Karpas-422 (cell line): ENCODE results near the gene ZFYVE28. TPM values are rescaled to one million over a fixed set of nuclear protein-coding genes. Genes with fewer than 3 reads are reported as not detected.

ENCODE experiments used
- DNase-seq: peaks from one replicate; pipeline ENCODE4 v3.0.0-alpha.2; 2015
- H2AFZ ChIP-seq: fragments of 200-600 bp; sonication (generic); 2 replicates; pipeline ENCODE4 v1.6.1; 2014; ENCODE audit warnings: antibody characterized with exemption, low read length, mixed read lengths
- H3K27ac ChIP-seq: fragments of 200-600 bp; sonication (generic); 2 replicates; pipeline ENCODE4 v1.5.1; 2014; ENCODE audit warnings: mild to moderate bottlenecking, low read length, moderate library complexity
- H3K27me3 ChIP-seq: fragments of 200-600 bp; sonication (generic); 2 replicates; pipeline ENCODE4 v1.6.1; 2014; ENCODE audit warnings: low read length, mixed read lengths
- H3K36me3 ChIP-seq: fragments of 200-600 bp; sonication (generic); 2 replicates; pipeline ENCODE4 v1.6.1; 2014; ENCODE audit warnings: low read length, mixed read lengths; ENCODE audit not compliant: insufficient read depth
- H3K4me1 ChIP-seq: fragments of 200-600 bp; sonication (generic); 2 replicates; pipeline ENCODE4 v1.6.1; 2014; ENCODE audit warnings: mild to moderate bottlenecking, low read length, mixed read lengths
- H3K4me2 ChIP-seq: fragments of 200-600 bp; sonication (generic); 2 replicates; pipeline ENCODE4 v1.6.1; 2014; ENCODE audit warnings: low read length, low read depth, mild to moderate bottlenecking; ENCODE audit not compliant: poor library complexity, severe bottlenecking
- H3K4me3 ChIP-seq: fragments of 200-600 bp; sonication (generic); 2 replicates; pipeline ENCODE4 v1.5.1; 2014; ENCODE audit warnings: mild to moderate bottlenecking, antibody characterized with exemption, low read length, mixed read lengths
- H3K79me2 ChIP-seq: fragments of 200-600 bp; sonication (generic); 2 replicates; pipeline ENCODE4 v1.6.1; 2014; ENCODE audit warnings: mild to moderate bottlenecking, low read length, mixed read lengths
- H3K9ac ChIP-seq: fragments of 200-600 bp; sonication (generic); 2 replicates; pipeline ENCODE4 v1.6.0; 2014; ENCODE audit warnings: low read length
- H3K9me2 ChIP-seq: fragments of 200-600 bp; sonication (generic), shearing (Covaris generic); replicated peaks from 2 replicates; pipeline ENCODE4 v1.6.0; 2014; ENCODE audit warnings: mild to moderate bottlenecking, low read length, moderate library complexity; ENCODE audit not compliant: insufficient read depth
- H3K9me3 ChIP-seq: fragments of 300-700, 200-600 bp; sonication (generic); 2 replicates; pipeline ENCODE4 v1.6.1; 2014; ENCODE audit warnings: low read length, mixed read lengths
- H4K20me1 ChIP-seq: fragments of 200-600 bp; sonication (generic); 2 replicates; pipeline ENCODE4 v1.6.1; 2014; ENCODE audit warnings: mild to moderate bottlenecking, antibody characterized with exemption, low read length, low read depth; ENCODE audit not compliant: insufficient read depth
- total RNA-seq: library from RNA; depleted of rRNA; stranded (reverse); fragments of >200 nt; shearing (Covaris generic); gene quantifications from 2 replicates; pipeline ENCODE4 v1.2.3, GENCODE V29; 2014; ENCODE audit warnings: low replicate concordance

The ZFYVE28 gene
- total RNA-seq, 1 experiment from 2014 or later: 2.0 TPM

GRCh38 chr4:2364654-2365053, 53.8 kb downstream of the ZFYVE28 start:
- Histone ChIP-seq H3K79me2 (no peaks in the 10 kb centered on the region), H3K9me3 (peaks cover 10% of the 10 kb centered on the region; the same call in 1 of the 2 replicates), H3K9me2 (no peaks in the 10 kb centered on the region), H3K27me3 (no peaks in the 10 kb centered on the region), H3K4me1 (peaks cover 56% of the 10 kb centered on the region), H3K4me3 (no peak overlapping the region), H3K36me3 (no peaks in the 10 kb centered on the region; the same call in 1 of the 2 replicates), H3K27ac (0 out of 2 replicates have a peak overlapping the region, but pooled peaks have one; percentile 98), H3K4me2 (no peak overlapping the region), H2AFZ (no peak overlapping the region), H4K20me1 (no peaks in the 10 kb centered on the region), H3K9ac (no peak overlapping the region)
- DNase-seq: no peak

- DNase-seq: no peak
- peaks cover 7% of the 10 kb centered on the region; the same call in 1 of the 2 replicates for H3K9me3 ChIP-seq
- H3K36me3 ChIP-seq: no peaks in the 10 kb centered on the region; the same call in 1 of the 2 replicates
- no peaks in the 10 kb centered on the region for H4K20me1 ChIP-seq
- H3K9me2 ChIP-seq: no peaks in the 10 kb centered on the region
- H3K9ac ChIP-seq: no peak overlapping the region
- H2AFZ ChIP-seq: no peak overlapping the region
- H3K4me2 ChIP-seq: no peak overlapping the region
- peaks cover 56% of the 10 kb centered on the region for H3K4me1 ChIP-seq
- no peak overlapping the region for H3K4me3 ChIP-seq
- H3K27ac ChIP-seq: no peak overlapping the region
- no peaks in the 10 kb centered on the region for H3K27me3 ChIP-seq
- no peaks in the 10 kb centered on the region for H3K79me2 ChIP-seq
Observed at GRCh38 chr4:2363951-2364653, 54.3 kb downstream of the ZFYVE28 start.

- no peaks in the 10 kb centered on the region for H3K9me3 ChIP-seq
- H3K9ac ChIP-seq: no peak overlapping the region
- no peaks in the 10 kb centered on the region for H3K9me2 ChIP-seq
- no peak for DNase-seq
- H3K36me3 ChIP-seq: no peaks in the 10 kb centered on the region
- no peaks in the 10 kb centered on the region for H3K79me2 ChIP-seq
- no peak overlapping the region for H3K27ac ChIP-seq
- H2AFZ ChIP-seq: no peak overlapping the region
- peaks cover 53% of the 10 kb centered on the region for H3K4me1 ChIP-seq
- H3K4me2 ChIP-seq: no peak overlapping the region
- H3K4me3 ChIP-seq: no peak overlapping the region
- H4K20me1 ChIP-seq: no peaks in the 10 kb centered on the region
- no peaks in the 10 kb centered on the region for H3K27me3 ChIP-seq
Observed at GRCh38 chr4:2363056-2363721, 55.3 kb downstream of the ZFYVE28 start.

GRCh38 chr4:2362266-2363055, 56.0 kb downstream of the ZFYVE28 start:
- H3K9ac ChIP-seq: no peak overlapping the region
- H3K9me2 ChIP-seq: no peaks in the 10 kb centered on the region

GRCh38 chr4:2361366-2362265, 56.8 kb downstream of the ZFYVE28 start:
- no peaks in the 10 kb centered on the region for H3K9me2 ChIP-seq
- H3K27me3 ChIP-seq: no peaks in the 10 kb centered on the region
- no peaks in the 10 kb centered on the region for H3K36me3 ChIP-seq
- no peak overlapping the region for H3K27ac ChIP-seq
- no peaks in the 10 kb centered on the region for H3K79me2 ChIP-seq
- DNase-seq: no peak
- H3K4me2 ChIP-seq: no peak overlapping the region
- H3K9ac ChIP-seq: no peak overlapping the region
- H2AFZ ChIP-seq: no peak overlapping the region
- H3K4me3 ChIP-seq: no peak overlapping the region
- H3K9me3 ChIP-seq: no peaks in the 10 kb centered on the region
- peaks cover 37% of the 10 kb centered on the region for H3K4me1 ChIP-seq
- H4K20me1 ChIP-seq: no peaks in the 10 kb centered on the region

More at GRCh38 chr4:2362266-2363055, 56.0 kb downstream of the ZFYVE28 start:
- no peak overlapping the region for H3K4me2 ChIP-seq
- H4K20me1 ChIP-seq: no peaks in the 10 kb centered on the region
- no peaks in the 10 kb centered on the region for H3K9me3 ChIP-seq
- peaks cover 46% of the 10 kb centered on the region for H3K4me1 ChIP-seq
- H3K79me2 ChIP-seq: no peaks in the 10 kb centered on the region
- no peak overlapping the region for H2AFZ ChIP-seq
- H3K4me3 ChIP-seq: no peak overlapping the region
- no peaks in the 10 kb centered on the region for H3K36me3 ChIP-seq
- DNase-seq: no peak
- no peak overlapping the region for H3K27ac ChIP-seq
- H3K27me3 ChIP-seq: no peaks in the 10 kb centered on the region

- H3K36me3 ChIP-seq: no peaks in the 10 kb centered on the region
- H3K9ac ChIP-seq: no peak overlapping the region
- no peak overlapping the region for H3K27ac ChIP-seq
- H3K4me2 ChIP-seq: no peak overlapping the region
- no peaks in the 10 kb centered on the region for H3K9me2 ChIP-seq
- H2AFZ ChIP-seq: no peak overlapping the region
- H3K9me3 ChIP-seq: no peaks in the 10 kb centered on the region
- H3K4me1 ChIP-seq: peaks cover 25% of the 10 kb centered on the region
- H3K4me3 ChIP-seq: no peak overlapping the region
- no peak for DNase-seq
- H4K20me1 ChIP-seq: no peaks in the 10 kb centered on the region
- H3K27me3 ChIP-seq: no peaks in the 10 kb centered on the region
- H3K79me2 ChIP-seq: no peaks in the 10 kb centered on the region
Observed at GRCh38 chr4:2360396-2360730, 58.1 kb downstream of the ZFYVE28 start.

GRCh38 chr4:2359591-2360395, 58.7 kb downstream of the ZFYVE28 start:
- no peak for DNase-seq
- Histone ChIP-seq H3K9ac (no peak overlapping the region), H3K36me3 (no peaks in the 10 kb centered on the region), H3K9me2 (no peaks in the 10 kb centered on the region), H3K4me3 (no peak overlapping the region), H3K4me2 (no peak overlapping the region), H3K9me3 (no peaks in the 10 kb centered on the region), H3K27me3 (no peaks in the 10 kb centered on the region), H2AFZ (no peak overlapping the region), H3K27ac (no peak overlapping the region), H3K4me1 (peaks cover 20% of the 10 kb centered on the region), H4K20me1 (no peaks in the 10 kb centered on the region), H3K79me2 (no peaks in the 10 kb centered on the region)
